GM19438 (cell line): Measurements from ENCODE around the gene DNMT3A.
"Not testable (repeated sequence)": the region's sequence is repeated elsewhere in the genome, so short reads cannot be mapped to it uniquely, and the experiment has no call there.

Source experiments
- ATAC-seq: cut with Tn5 transposase; IDR thresholded peaks from one replicate; pipeline ENCODE4 v1.9.1; 2021; ENCODE audit warnings: low read depth; ENCODE audit not compliant: unreplicated experiment

The DNMT3A gene

GRCh38 chr2:25220313-25220712 is 121.4 kb downstream of the DNMT3A start:
- ATAC-seq: no peak

- no peak for ATAC-seq
Measured at GRCh38 chr2:25219621-25220020, 122.1 kb downstream of the DNMT3A start.

- no peak for ATAC-seq
Measured at GRCh38 chr2:25218100-25218499, 123.6 kb downstream of the DNMT3A start.

GRCh38 chr2:25215948-25216679 is 125.6 kb downstream of the DNMT3A start:
- ATAC-seq: peak; percentile 59

GRCh38 chr2:25215232-25215631 is 126.5 kb downstream of the DNMT3A start:
- no peak for ATAC-seq

GRCh38 chr2:25213229-25213628 is 128.5 kb downstream of the DNMT3A start:
- ATAC-seq: no peak

GRCh38 chr2:25210923-25211322 is 130.8 kb downstream of the DNMT3A start:
- ATAC-seq: not testable (repeated sequence)

GRCh38 chr2:25207078-25207545 is 134.6 kb downstream of the DNMT3A start:
- no peak for ATAC-seq

GRCh38 chr2:25204190-25204838 is 137.4 kb downstream of the DNMT3A start:
- no peak for ATAC-seq

GRCh38 chr2:25202275-25202674 is 139.4 kb downstream of the DNMT3A start:
- no peak for ATAC-seq

- ATAC-seq: no peak
Measured at GRCh38 chr2:25201794-25202193, 139.9 kb downstream of the DNMT3A start.

GRCh38 chr2:25201265-25201664 is 140.5 kb downstream of the DNMT3A start:
- ATAC-seq: no peak

- no peak for ATAC-seq
Measured at GRCh38 chr2:25198576-25198975, 143.1 kb downstream of the DNMT3A start.

- no peak for ATAC-seq
Measured at GRCh38 chr2:25198209-25198525, 143.6 kb downstream of the DNMT3A start.

GRCh38 chr2:25197336-25198208 is 144.2 kb downstream of the DNMT3A start:
- no peak for ATAC-seq

- no peak for ATAC-seq
Measured at GRCh38 chr2:25194576-25195122, 147.1 kb downstream of the DNMT3A start.

GRCh38 chr2:25190536-25190935 is 151.2 kb downstream of the DNMT3A start:
- ATAC-seq: no peak

GRCh38 chr2:25188405-25188804 is 153.3 kb downstream of the DNMT3A start:
- ATAC-seq: no peak

- ATAC-seq: no peak
Measured at GRCh38 chr2:25187729-25188350, 153.9 kb downstream of the DNMT3A start.

GRCh38 chr2:25184254-25184653 is 157.5 kb downstream of the DNMT3A start:
- no peak for ATAC-seq

- ATAC-seq: no peak
Measured at GRCh38 chr2:25178976-25179375, 162.7 kb downstream of the DNMT3A start.
